HG03520 (cell line): ENCODE data around the gene HLA-DPA1.
A peak's percentile ranks its signal among the peaks of the same experiment; 100 is the strongest.
"Not testable (repeated sequence)": the region's sequence is repeated elsewhere in the genome, so short reads cannot be mapped to it uniquely, and the experiment has no call there.

Experiments used
- ATAC-seq: cut with Tn5 transposase; IDR thresholded peaks from one replicate; pipeline ENCODE4 v1.9.1; 2021; ENCODE audit warnings: mild to moderate bottlenecking, moderate library complexity; ENCODE audit not compliant: unreplicated experiment

HLA-DPA1 gene

DNA sequence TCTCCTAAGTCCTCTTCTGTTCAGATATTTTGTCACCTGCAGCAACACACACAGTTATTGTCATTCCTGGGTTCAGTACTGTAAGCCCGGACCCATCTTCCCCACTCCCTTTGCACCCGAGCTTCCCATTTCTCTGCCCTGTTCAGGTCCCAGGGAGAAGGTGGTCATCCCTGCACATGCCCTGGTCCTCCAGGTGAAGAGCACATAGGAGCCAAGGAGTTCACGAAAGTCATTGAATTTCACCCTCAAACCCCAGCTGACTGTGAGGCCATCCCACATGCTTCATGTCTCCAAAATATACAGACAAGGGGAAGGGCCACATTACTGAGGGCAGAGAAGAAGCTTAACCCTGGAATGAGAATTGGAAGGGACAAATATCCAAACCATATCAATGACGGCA is 8.1 kb downstream of the HLA-DPA1 start:
- ATAC-seq: no peak

DNA sequence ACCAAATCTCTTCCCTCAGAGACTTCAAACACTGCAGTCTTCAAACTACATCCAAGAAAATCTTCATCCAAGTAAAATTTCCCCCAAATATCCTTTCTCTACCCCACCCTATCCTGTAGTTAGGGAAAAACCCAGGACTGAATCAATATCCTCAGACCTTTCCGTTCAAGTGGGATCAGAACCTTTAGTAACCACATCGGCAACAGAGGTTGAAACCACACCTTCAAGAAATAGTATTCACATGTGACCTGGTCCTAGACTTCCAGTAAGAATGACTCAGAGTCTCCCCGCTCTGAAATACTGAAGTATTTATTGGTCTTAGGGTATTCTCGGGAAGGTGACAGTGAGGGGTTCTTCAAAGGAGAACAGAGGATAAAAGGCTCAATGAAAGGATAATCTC is 8.7 kb downstream of the HLA-DPA1 start:
- ATAC-seq: no peak

DNA sequence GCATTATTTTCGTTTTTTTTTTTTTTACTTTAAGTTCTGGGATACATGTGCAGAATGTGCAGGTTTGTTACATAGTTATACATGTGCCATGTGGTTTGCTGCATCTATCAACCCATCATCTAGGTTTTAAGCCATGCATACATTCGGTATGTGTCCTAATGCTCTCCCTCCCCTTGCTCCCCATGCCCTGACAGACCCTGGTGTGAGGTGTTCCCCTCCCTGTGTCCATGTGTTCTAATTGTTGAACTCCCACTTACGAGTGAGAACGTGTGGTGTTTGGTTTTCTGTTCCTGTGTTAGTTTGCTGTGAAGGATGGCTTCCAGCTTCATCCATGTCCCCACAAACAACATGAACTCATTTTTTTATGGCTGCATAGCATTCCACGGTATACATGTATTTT is 10.0 kb downstream of the HLA-DPA1 start:
- not testable (repeated sequence) for ATAC-seq

DNA sequence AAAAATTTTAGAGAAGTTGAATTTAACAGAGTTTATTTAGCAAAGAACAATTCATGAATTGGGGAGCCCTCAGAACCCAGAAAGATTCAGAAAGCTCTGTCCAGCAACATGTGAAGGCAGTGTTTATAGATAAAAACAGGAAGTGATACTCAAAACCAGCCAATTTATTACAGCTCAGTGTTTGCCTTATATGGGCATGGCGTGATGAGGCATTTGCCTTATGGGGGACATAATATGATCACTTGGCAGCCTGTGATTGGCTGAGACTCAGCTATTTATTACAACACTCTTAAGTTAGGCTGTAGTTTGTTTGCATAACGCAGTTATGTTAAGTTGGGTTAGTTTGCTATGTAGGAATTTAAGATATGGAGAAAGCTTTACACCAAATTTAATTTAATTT is 11.5 kb downstream of the HLA-DPA1 start:
- no peak for ATAC-seq

DNA sequence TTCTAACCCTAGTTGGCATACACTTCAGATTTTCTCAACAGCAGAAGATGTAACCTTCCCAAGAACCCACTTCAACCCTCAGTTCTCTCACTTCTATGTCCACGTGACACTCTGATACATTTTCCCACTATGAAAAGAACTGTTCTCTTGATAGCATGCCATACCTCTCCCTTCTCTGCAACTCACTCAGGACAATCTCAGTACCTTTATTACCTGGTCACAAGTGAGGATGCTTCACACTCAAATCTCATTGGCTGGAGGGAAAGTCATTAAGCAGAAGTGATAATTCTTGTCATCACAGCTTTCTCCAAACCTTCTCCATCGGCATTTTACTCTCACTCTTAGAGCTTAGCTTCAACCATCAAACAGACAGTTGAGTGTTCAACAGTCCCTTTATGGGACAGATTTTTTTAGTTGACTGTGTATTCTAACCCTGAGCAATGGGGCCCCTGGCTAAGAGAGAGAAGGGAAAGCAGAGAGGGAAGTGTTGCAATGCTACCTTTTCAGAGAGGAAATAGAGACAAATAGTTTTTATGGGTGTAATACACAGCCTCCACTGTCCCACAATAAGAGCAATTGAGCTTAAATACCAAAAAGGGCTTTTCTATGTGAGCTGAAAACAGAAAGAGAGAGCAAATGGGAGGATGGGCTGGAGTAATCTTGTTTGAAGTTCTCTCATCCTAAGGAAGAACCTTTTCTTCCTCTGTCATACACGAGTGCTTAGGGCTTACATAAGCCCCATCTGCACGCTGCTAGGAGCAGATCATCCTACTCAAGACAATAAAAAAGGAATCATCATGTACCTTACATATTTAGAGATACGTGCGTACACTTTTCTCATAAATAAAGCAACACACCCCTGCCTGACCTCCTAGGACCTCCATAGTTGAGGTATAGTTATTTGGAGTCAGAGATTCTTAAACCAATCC is 16.0 kb downstream of the HLA-DPA1 start:
- no peak for ATAC-seq

DNA sequence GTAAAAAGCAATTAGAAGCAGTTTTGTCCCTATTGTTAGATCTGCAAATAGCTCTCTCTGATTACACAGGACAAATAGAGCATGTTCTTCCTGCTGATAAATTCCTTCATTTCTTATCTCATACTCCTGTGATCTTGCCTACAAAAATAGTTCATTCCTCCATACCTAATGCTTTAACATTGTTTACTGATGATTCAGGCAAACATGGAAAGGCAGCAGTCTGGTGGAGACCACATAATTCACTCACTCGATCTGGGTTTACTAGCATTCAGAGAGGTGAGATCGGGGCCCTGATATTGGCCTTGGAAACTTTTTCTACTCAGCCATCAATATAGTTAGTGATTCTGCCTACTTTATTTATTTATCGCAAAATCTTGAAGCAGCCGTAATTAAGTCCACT is 20.2 kb downstream of the HLA-DPA1 start:
- ATAC-seq: no peak

DNA sequence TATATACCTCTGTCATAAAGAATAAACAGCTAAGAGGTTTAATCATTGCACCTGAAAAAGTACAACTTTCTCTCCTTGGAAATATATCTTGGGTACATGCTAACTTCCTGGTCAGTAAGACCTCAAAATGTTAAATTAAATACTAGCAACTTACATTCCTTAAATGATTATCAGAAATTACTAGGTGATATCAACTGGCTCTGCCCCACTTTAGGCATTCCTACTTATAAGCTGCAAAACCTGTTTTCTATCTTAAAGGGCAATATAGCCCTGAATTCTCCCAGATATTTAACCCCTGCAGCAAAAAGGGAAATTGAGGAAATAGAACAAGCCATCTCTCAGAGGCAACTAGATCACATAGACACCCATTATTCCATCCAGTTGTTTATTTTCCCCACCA is 20.8 kb downstream of the HLA-DPA1 start:
- ATAC-seq: no peak

DNA sequence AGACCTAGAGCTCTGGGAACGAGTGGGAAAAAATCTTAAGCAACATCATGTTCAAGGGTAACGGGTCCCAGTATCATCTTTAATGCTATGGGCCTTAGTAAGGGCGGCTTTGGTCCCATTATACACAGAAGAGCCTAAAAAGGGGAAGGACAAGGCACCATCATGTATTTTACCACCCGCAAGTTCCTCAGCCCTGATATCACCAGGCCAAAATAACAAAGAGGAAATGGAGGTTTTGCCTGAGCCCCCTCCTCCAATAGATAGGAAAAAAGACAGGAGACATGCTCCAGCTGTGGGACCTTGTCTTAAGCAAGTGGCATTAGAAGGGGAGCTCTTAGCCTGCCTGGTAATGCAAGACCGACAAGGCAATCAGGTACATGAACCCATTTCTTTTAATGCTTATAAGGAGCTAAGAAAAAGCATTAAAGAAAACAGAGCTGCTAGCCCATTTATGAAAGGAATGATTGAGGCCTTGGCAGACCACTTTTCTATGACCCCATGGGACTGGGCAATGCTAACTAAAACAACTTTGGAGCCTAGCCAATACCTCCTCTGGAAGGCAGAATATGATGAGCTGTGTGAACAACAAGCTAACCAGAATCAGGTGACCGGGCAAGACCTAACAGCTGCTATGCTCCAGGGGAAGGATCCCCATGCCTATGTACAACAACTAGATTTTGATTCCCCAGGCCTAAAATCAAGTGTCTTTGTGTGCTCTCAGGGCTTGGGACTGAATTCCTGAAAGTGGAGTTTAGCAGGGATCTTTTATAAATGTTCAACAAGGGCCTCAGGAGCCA is 23.2 kb downstream of the HLA-DPA1 start:
- no peak for ATAC-seq

DNA sequence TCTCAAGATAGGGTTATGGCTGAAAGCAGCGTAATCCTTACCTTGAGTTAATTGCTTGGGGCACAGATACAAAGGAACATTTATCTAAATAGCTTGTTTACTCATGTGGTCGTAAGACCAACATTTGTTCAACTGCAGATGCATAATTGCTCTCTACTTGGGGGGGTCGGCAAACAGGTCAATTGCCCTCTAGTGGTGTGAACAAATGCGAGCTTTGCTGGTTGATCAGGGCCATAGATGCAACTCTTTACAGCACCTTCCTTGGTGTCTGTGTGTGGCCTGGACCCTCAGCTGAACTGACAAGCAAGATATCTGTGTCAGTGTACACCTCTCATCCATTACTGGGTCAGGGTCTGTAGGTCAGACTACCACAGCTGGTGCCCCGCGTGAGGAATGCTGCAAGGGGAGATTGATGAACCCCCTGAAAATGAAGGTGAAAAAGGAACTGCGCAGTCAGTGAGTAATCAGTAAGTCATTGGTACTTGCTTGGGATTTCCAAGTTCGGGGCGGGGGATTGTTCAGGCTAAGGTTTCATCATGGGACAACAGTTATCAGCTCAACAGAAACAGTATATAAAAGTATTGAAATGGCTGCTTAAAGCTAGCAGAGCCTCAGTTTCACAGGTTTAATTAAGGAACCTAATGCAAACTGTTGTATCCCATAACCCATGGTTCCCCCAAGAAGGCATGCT is 24.0 kb downstream of the HLA-DPA1 start:
- no peak for ATAC-seq

DNA sequence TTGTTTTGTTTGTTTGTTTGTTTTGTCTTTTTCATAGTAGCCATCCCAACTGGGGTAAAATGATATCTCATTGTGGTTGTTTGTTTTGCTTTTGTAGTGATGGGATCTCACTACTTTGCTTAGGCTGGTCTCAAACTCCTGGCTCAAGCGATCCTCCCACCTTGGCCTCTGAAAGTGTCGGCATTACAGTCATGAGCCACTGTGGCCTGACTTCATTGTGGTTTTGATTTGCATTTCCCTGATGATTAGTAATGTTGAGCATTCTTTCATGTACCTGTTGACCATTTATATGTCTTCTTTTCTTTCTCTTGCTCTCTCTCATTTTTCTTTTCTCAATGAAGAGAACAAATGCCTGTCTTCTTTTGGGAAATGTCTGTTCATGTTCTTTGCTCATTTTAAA is 33.3 kb downstream of the HLA-DPA1 start:
- ATAC-seq: no peak

- no peak for ATAC-seq
These were observed 36.9 kb downstream of the HLA-DPA1 start for GRCh38 chr6:33036535-33036934.

GRCh38 chr6:33034554-33034953 is 38.9 kb downstream of the HLA-DPA1 start:
- no peak for ATAC-seq

GRCh38 chr6:33030245-33030644 is 43.2 kb downstream of the HLA-DPA1 start:
- ATAC-seq: no peak

DNA sequence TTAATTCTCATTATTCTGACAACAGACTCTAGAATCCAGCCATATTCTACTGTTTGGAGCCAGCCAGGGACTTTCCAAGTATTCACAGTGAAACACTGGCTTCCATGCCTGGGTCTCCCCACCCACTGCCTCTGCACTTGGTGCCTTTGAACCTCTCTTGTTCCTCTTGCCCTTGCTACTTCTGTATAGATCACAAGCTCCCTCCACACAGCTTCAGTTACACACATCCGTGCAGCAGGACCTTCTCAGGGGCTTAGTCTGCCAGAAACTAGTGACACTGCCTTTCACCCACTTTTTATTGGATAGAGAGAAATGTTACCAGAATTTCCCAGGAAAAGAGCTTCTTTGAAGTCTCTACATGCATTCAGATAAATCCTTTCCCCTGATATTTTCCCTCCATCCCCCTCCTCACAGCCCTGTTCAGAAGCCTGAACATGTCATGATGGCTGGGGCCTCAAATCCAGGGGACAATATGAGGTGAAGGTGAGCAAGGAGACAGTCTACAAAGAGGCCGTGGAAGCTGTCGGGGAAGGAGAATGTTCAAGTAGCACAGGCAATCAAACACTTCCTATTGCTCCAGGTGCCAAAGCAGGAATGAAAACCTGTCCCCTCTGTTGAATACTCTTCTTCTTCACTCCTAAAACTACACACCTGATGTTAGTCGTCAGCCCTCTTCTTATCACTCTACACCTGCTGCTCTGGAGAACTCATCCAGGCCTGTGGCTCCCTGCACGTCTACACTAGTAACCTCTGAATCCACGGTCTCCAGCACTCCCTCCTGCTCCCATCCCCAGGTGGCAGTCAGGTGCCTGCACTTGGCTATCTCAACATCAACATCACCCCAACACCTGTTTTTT is 43.9 kb downstream of the HLA-DPA1 start:
- peak; percentile 55 for ATAC-seq

- no peak for ATAC-seq
These were observed 45.1 kb downstream of the HLA-DPA1 start for GRCh38 chr6:33028220-33028849.

- ATAC-seq: no peak
These were observed 48.9 kb downstream of the HLA-DPA1 start for GRCh38 chr6:33024521-33024920.

- ATAC-seq: no peak
These were observed 49.9 kb downstream of the HLA-DPA1 start for GRCh38 chr6:33023536-33023935.

DNA sequence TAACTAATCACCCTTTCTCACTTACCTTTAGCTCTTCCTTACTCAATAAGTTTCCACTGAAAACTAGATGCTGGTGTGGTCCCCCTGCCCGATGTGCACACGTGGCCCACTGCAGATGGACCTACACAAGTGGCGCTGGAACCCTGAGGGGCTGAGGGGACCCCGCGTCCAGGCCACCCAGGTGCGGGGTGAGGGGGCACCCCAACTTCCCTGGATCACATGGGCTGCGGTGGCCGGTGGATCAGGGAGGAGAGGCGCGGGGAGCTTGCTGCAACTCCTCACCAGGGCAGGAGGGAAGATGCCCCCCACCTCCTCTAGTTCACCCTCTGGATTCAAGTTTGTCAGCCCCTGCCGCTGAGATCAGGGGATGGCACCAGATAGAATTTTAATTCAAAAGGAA is 51.5 kb downstream of the HLA-DPA1 start:
- no peak for ATAC-seq

DNA sequence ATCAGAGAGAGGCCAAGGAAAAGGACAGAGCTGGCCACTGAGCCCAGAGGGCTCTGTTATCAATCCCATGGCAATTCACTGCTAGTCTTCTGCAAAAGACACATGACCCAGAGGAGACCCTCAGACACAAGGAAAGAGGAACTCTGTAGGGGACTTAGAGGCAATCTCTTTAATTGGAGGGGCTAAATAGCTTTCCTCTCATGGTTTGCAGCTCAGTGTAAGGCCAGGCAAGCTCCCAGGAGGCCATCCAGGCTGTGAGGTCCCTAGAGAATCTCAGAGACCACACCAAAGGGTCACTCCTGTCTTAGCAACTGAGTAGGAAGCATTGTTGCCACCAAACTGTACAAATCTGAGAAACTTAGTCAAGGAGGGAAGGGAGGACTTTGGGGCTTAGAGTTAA is 54.1 kb downstream of the HLA-DPA1 start:
- no peak for ATAC-seq

GRCh38 chr6:33018904-33019303 is 54.5 kb downstream of the HLA-DPA1 start:
- ATAC-seq: peak; percentile 71
